ENCODE data around the gene CAMTA1. TPM values are rescaled to one million over a fixed set of nuclear protein-coding genes. Genes with fewer than 3 reads are reported as not detected.

CAMTA1 gene
- total and polyA plus RNA-seq, 9 of the 15 experiments (the other 6 are each of a cell fraction or from before 2014, with no cell fraction given): 43.9 to 161 (median 65.9) TPM

DNA sequence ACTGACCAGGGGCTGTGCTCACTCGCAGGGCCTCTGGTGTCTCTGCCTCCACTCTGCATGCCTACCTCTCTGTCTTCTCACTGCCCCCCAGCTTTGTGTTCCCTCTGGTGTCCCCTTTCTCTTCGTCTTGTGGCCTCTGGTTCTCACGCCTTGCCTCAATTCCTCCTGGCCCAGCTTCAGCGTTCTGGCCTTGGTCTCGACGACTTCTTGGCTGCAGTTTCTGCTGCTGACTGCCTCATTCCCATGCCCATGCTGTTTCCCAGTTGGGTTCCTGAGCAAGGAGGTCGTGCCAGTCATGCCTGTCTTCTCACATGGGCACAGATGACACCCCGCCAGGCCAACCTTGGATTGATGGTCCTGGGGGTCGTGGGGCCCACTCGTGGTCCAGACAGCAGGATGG is 562.8 kb downstream of the CAMTA1 start:
- Histone ChIP-seq H3K79me2 (ENCODE audit: control insufficient read depth, insufficient read depth, low read length) (no peaks in the 10 kb centered on the region), H3K4me1 (replicated peaks in 1 of 2; ENCODE audit: control insufficient read depth in 2 of 2, insufficient read depth in 2 of 2, low read length in 2 of 2) (no peaks in the 10 kb centered on the region), H3K9me3 (replicated peaks; ENCODE audit: control insufficient read depth, insufficient read depth, low read depth, low read length) (no peaks in the 10 kb centered on the region), H3K27ac (ENCODE audit: extremely low read depth, low read depth, low read length) (no peak overlapping the region), H3K36me3 (ENCODE audit: control insufficient read depth, insufficient read depth, low read length) (no peaks in the 10 kb centered on the region), H3K4me3 (no peak overlapping the region), H3K9me1 (ENCODE audit: control insufficient read depth, insufficient read depth, low read length) (no peaks in the 10 kb centered on the region), H3K4me2 (ENCODE audit: insufficient read depth, low read length) (no peak overlapping the region), H3K27me3 (ENCODE audit: control insufficient read depth in 2 of 2, insufficient read depth in 2 of 2, low read length in 2 of 2) (peaks cover 31 to 68% of the 10 kb centered on the region in 2 experiments), H2AFZ (ENCODE audit: low read depth, low read length) (no peak overlapping the region), H3K9ac (ENCODE audit: insufficient read depth in 1 of 2, low read depth in 2 of 2, low read length in 2 of 2) (no peak overlapping the region), H4K20me1 (replicated peaks; ENCODE audit: control insufficient read depth, insufficient read depth, low read length) (peaks cover 14% of the 10 kb centered on the region)
- TF ChIP-seq, protein P1, sequence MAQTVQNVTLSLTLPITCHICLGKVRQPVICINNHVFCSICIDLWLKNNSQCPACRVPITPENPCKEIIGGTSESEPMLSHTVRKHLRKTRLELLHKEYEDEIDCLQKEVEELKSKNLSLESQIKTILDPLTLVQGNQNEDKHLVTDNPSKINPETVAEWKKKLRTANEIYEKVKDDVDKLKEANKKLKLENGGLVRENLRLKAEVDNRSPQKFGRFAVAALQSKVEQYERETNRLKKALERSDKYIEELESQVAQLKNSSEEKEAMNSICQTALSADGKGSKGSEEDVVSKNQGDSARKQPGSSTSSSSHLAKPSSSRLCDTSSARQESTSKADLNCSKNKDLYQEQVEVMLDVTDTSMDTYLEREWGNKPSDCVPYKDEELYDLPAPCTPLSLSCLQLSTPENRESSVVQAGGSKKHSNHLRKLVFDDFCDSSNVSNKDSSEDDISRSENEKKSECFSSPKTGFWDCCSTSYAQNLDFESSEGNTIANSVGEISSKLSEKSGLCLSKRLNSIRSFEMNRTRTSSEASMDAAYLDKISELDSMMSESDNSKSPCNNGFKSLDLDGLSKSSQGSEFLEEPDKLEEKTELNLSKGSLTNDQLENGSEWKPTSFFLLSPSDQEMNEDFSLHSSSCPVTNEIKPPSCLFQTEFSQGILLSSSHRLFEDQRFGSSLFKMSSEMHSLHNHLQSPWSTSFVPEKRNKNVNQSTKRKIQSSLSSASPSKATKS (CRISPR knock-in tag; IDR thresholded peaks at IDR 0.05): no peak
- TF ChIP-seq FOXM1 (IDR thresholded peaks at IDR 0.05; ENCODE audit: low read depth): no peak
- TF ChIP-seq FOXM1 (CRISPR knock-in tag; IDR thresholded peaks at IDR 0.05; ENCODE audit: low read depth): no peak
- TF ChIP-seq KLF1 (tag; IDR thresholded peaks at IDR 0.05): no peak
- TF ChIP-seq NFE2 (IDR thresholded peaks at IDR 0.05; ENCODE audit: low read depth): no peak
- no peak for TF ChIP-seq ATF1 (CRISPR knock-in tag; IDR thresholded peaks at IDR 0.05)
- TF ChIP-seq ATF1 (tag; IDR thresholded peaks at IDR 0.05): no peak
- no peak for TF ChIP-seq ZNF146 (CRISPR knock-in tag; IDR thresholded peaks at IDR 0.05; ENCODE audit: unreplicated experiment)
- TF ChIP-seq, protein P2, sequence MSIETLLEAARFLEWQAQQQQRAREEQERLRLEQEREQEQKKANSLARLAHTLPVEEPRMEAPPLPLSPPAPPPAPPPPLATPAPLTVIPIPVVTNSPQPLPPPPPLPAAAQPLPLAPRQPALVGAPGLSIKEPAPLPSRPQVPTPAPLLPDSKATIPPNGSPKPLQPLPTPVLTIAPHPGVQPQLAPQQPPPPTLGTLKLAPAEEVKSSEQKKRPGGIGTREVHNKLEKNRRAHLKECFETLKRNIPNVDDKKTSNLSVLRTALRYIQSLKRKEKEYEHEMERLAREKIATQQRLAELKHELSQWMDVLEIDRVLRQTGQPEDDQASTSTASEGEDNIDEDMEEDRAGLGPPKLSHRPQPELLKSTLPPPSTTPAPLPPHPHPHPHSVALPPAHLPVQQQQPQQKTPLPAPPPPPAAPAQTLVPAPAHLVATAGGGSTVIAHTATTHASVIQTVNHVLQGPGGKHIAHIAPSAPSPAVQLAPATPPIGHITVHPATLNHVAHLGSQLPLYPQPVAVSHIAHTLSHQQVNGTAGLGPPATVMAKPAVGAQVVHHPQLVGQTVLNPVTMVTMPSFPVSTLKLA (conservative IDR thresholded peaks at IDR 0.05): no peak
- TF ChIP-seq ESRRB (CRISPR knock-in tag; IDR thresholded peaks at IDR 0.05; ENCODE audit: borderline replicate concordance): no peak
- TF ChIP-seq, protein P3, sequence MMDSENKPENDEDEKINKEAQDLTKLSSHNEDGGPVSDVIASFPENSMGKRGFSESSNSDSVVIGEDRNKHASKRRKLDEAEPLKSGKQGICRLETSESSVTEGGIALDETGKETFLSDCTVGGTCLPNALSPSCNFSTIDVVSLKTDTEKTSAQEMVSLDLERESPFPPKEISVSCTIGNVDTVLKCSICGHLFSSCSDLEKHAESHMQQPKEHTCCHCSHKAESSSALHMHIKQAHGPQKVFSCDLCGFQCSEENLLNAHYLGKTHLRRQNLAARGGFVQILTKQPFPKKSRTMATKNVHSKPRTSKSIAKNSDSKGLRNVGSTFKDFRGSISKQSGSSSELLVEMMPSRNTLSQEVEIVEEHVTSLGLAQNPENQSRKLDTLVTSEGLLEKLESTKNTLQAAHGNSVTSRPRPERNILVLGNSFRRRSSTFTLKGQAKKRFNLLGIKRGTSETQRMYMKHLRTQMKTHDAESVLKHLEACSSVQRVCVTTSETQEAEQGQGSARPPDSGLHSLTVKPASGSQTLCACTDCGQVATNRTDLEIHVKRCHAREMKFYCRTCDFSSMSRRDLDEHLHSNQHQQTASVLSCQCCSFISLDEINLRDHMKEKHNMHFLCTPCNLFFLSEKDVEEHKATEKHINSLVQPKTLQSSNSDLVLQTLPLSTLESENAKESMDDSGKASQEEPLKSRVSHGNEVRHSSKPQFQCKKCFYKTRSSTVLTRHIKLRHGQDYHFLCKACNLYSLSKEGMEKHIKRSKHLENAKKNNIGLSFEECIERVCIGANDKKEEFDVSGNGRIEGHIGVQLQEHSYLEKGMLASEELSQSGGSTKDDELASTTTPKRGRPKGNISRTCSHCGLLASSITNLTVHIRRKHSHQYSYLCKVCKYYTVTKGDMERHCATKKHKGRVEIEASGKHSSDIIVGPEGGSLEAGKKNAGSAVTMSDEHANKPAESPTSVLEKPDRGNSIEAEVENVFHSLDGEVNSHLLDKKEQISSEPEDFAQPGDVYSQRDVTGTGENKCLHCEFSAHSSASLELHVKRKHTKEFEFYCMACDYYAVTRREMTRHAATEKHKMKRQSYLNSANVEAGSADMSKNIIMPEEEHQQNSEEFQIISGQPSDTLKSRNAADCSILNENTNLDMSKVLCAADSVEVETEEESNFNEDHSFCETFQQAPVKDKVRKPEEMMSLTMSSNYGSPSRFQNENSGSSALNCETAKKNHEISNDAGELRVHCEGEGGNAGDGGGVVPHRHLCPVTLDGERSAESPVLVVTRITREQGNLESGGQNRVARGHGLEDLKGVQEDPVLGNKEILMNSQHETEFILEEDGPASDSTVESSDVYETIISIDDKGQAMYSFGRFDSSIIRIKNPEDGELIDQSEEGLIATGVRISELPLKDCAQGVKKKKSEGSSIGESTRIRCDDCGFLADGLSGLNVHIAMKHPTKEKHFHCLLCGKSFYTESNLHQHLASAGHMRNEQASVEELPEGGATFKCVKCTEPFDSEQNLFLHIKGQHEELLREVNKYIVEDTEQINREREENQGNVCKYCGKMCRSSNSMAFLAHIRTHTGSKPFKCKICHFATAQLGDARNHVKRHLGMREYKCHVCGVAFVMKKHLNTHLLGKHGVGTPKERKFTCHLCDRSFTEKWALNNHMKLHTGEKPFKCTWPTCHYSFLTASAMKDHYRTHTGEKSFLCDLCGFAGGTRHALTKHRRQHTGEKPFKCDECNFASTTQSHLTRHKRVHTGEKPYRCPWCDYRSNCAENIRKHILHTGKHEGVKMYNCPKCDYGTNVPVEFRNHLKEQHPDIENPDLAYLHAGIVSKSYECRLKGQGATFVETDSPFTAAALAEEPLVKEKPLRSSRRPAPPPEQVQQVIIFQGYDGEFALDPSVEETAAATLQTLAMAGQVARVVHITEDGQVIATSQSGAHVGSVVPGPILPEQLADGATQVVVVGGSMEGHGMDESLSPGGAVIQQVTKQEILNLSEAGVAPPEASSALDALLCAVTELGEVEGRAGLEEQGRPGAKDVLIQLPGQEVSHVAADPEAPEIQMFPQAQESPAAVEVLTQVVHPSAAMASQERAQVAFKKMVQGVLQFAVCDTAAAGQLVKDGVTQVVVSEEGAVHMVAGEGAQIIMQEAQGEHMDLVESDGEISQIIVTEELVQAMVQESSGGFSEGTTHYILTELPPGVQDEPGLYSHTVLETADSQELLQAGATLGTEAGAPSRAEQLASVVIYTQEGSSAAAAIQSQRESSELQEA (IDR thresholded peaks at IDR 0.05; ENCODE audit: low read depth): no peak
- BruUV-seq (replicated peaks): no TSS peak
- FAIRE-seq (no peak), ATAC-seq (no peak), DNase-seq (ENCODE audit: extremely low read depth in 1 of 4, low spot score in 3 of 4) (no peak)
- intact Hi-C loops (cut with micrococcal nuclease): no loop called here
- WGBS (ENCODE audit: insufficient coverage, low coverage, missing lambda C conversion rate): 0% methylated on average over 10 of the region's 10 CpGs
- in situ Hi-C loops (cut with MboI): no loop called here
- ChIA-PET POLR2A (no interaction called here), CTCF (ENCODE audit: low intra/inter-chr PET ratio) (no interaction called here)
